Measurements from ENCODE around the gene POTEG.
"Not testable (repeated sequence)": the region's sequence is repeated elsewhere in the genome, so short reads cannot be mapped to it uniquely, and the experiment has no call there.

The POTEG gene

DNA sequence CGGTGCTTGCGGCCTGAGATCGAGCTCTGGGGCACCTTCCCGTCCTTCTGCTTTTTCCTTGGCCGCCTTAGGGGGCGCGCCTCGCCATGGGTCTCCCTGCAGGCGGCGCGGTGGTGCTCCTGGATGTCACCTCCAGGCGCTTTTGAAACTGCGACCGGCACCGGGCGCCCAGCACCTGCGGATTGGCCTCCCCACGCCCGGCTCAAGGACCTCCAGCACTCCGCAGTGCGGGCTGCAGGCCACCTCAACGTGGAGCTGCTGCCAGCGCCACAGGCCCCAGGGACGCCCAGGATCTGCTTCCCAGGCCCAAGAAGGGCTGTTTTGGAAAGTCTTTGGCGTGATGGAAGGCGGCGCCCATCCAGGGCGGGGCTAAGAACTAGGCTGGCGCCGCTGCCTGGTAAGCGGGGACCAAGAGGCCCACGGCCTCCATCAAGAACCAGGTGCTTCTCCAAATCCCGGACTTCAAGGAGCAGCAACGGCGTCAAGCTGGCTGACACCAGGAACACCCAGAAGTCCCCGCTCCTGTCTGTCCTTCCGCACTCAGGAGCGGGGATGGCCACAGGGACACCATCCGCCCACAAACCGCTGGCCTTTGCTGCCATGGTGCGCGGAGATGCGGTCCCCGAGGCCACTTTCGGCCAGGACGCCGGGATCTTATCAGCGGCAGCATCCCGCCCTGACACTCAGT, 61.2 kb downstream of the POTEG start:
- DNase-seq: not testable (repeated sequence)

DNA sequence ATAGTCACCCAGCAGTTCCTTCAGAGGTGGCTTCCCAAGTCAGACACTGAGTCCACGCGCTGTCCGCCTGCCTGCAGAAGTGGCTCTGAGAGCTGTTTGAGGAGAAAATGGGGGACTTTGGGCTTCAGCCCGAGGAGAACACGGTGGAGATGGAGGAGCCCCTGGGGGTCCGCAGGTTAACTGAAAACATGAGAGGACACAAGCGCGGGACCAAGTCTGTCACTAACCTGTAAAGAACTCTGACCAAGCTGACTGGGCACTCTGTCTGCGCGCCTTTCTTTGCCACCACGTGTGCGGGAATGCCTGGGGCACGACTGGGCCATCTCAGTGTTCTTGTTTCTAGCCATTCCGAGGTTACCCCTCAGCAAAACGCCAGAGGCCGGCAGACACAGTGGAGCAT, 62.4 kb downstream of the POTEG start:
- DNase-seq: not testable (repeated sequence)

DNA sequence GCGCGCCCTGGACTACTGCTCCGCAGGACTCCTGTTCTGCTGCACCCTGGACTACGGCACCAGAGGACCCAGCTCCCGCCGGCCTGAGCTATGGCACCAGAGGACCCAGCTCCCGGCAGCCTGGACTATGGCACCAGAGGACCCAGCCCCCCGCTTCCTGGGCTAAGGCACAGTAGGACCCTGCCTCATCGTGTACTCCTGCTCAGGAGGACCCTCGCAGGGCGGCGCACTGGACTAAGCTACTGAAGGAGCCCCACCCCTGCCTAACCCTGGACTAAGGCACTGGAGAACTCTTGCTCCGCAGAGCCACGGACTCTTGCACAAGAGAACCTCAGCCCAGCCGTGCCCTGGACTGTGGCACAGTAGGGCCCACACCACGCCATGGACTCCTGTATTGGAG, 71.3 kb downstream of the POTEG start:
- DNase-seq: not testable (repeated sequence)

GRCh38 chr14:19362323-19362722, 71.8 kb downstream of the POTEG start:
- not testable (repeated sequence) for DNase-seq

DNA sequence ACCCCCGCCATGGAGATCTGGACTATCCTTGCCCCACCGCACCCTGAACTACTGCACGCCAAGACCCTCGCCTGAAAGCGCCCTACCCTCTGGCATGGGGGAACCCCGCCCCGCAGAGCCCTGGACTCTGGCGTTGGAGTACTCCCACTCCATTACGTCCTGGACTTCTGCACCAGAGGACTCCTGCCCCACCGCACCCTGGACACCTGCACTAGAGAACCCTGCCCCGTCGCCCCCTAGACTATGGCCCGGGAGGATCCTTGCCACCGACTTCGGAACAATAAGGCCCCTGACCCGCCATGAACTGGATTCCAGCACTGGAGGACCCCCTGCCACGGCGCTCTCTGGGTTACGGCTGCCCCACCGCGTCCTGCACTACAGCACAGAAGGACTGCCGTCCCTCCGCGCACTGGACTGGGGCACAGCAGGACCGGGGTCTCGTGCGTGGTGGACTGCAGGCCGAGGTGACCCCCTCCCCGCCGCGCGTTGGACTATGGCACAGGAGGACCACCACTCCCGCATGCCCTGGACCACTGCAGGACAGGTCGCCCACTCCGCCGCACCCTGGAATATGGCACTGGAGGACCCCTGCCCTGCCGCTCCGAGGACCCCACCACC, 72.4 kb downstream of the POTEG start:
- DNase-seq: not testable (repeated sequence)

DNA sequence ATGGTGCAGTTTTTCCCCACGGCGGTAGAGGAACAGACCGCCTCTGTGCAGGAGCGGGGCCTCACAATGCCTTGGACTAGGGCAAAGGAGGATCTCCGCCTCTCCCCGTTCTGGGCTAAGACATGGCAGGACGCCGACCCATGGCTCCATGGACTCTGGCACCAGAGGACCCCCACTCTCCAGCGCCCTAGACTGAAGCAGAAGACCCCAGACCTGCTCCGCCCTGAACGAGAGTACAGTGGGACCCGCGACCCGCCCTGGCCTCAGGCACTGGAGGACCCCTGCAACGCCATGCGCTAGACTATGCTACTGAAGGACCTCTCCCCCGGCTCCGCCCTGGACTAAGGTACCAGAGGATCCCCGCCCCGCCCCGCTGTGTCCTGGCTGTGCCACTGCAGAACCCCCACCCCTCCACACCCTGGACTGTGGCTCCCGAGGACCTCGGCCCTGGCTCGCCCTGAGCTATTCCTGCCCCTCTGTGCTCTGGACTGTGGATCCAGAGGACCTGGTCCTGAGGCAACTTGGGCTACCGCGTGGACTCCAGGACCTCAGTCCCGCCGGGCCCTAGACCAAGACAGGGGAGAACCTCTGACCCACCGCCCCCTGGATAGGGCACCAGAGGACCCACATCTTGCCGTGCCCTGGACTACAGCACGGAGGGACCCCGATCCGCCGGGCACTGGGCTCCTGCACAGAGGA, 73.1 kb downstream of the POTEG start:
- not testable (repeated sequence) for DNase-seq
